Mesodermal cell (in vitro differentiated cells): ENCODE measurements around the gene EFS. TPM values are rescaled to one million over a fixed set of nuclear protein-coding genes. Genes with fewer than 3 reads are reported as not detected.
A peak's percentile ranks its signal among the peaks of the same experiment; 100 is the strongest.

Source experiments
- H3K27ac ChIP-seq: 2 replicates; pipeline ENCODE4 v1.7.0; 2013; ENCODE audit warnings: mild to moderate bottlenecking, low read depth, low read length, moderate library complexity; ENCODE audit not compliant: severe bottlenecking
- H3K36me3 ChIP-seq: 2 replicates; pipeline ENCODE4 v1.7.1; 2013; ENCODE audit warnings: mild to moderate bottlenecking, low read length, moderate library complexity; ENCODE audit not compliant: control insufficient read depth, insufficient read depth
- H3K4me1 ChIP-seq: one replicate; pipeline ENCODE4 v1.7.1; 2013; ENCODE audit warnings: mild to moderate bottlenecking, low read length; ENCODE audit not compliant: insufficient read depth, control insufficient read depth, poor library complexity, severe bottlenecking
- H3K4me3 ChIP-seq: 2 replicates; pipeline ENCODE4 v1.7.0; 2013; ENCODE audit warnings: low read length, control low read depth, mild to moderate bottlenecking; ENCODE audit not compliant: insufficient read depth, poor library complexity, severe bottlenecking; ENCODE audit errors: extremely low read depth
- H3K9me3 ChIP-seq: 2 replicates; pipeline ENCODE4 v1.7.1; 2013; ENCODE audit warnings: mild to moderate bottlenecking, low read length, moderate library complexity; ENCODE audit not compliant: control insufficient read depth
- WGBS, 2 experiments: methylation state at CpG; one replicate each; pipeline ENCODE4 v1.1.5; 2013; ENCODE audit warnings: missing lambda C conversion rate in 2 of 2; ENCODE audit not compliant: insufficient coverage in 2 of 2; 5-methylcytosine and 5-hydroxymethylcytosine counted together
- polyA plus RNA-seq, 2 experiments: library from polyadenylated mRNA; stranded (reverse); fragments of 50-300 nt; gene quantifications; one replicate each; pipeline ENCODE4 v1.2.3, GENCODE V29; 2013

Gene EFS
- polyA plus RNA-seq (2013, experiment 1 of 2), result 50.5 TPM
- 41.4 TPM for polyA plus RNA-seq (2013, experiment 2 of 2)

- Histone ChIP-seq H3K9me3 (no peaks in the 10 kb centered on the region), H3K27ac (peak within 1 kb of the TSS; percentile 89), H3K4me1 (peaks cover 2% of the 10 kb centered on the region), H3K36me3 (peaks cover 34% of the 10 kb centered on the region), H3K4me3 (peak within 1 kb of the TSS; percentile 73)
- WGBS, 2 experiments, result 0 to 1% methylated on average over 57 to 67 of the region's 74 CpGs
Observed at GRCh38 chr14:23365036-23365731, at the start of gene EFS. TSS of gene EFS (minus strand) at chr14:23365172. CDS start at chr14:23365025, 147 bp downstream.

GRCh38 chr14:23414254-23414653, 49.3 kb upstream of the EFS start:
- Histone ChIP-seq H3K27ac (no peak overlapping the region), H3K4me3 (no peak overlapping the region), H3K36me3 (no peaks in the 10 kb centered on the region), H3K4me1 (no peaks in the 10 kb centered on the region), H3K9me3 (no peaks in the 10 kb centered on the region)
- WGBS, 2 experiments, result 87 to 100% methylated on average over 3 of the region's 3 CpGs

- no peaks in the 10 kb centered on the region for H3K9me3 ChIP-seq
- H3K27ac ChIP-seq, result no peak overlapping the region
- H3K36me3 ChIP-seq, result no peaks in the 10 kb centered on the region
- H3K4me3 ChIP-seq, result no peak overlapping the region
- 91 to 93% methylated on average over 11 to 12 of the region's 16 CpGs for WGBS, 2 experiments
- H3K4me1 ChIP-seq, result no peaks in the 10 kb centered on the region
Observed at GRCh38 chr14:23413681-23414080, 48.7 kb upstream of the EFS start.

- no peaks in the 10 kb centered on the region for H3K36me3 ChIP-seq
- H3K4me1 ChIP-seq, result no peaks in the 10 kb centered on the region
- WGBS, 2 experiments, result 85 to 89% methylated on average over 8 to 9 of the region's 14 CpGs
- no peak overlapping the region for H3K4me3 ChIP-seq
- H3K27ac ChIP-seq, result no peak overlapping the region
- no peaks in the 10 kb centered on the region for H3K9me3 ChIP-seq
Observed at GRCh38 chr14:23411563-23412525, 46.9 kb upstream of the EFS start.

- 87 to 89% methylated on average over 7 to 8 of the region's 14 CpGs for WGBS, 2 experiments
- Histone ChIP-seq H3K27ac (no peak overlapping the region), H3K9me3 (no peaks in the 10 kb centered on the region), H3K4me3 (no peak overlapping the region), H3K36me3 (no peaks in the 10 kb centered on the region), H3K4me1 (no peaks in the 10 kb centered on the region)
Observed at GRCh38 chr14:23409966-23410635, 45.1 kb upstream of the EFS start.

- Histone ChIP-seq H3K9me3 (no peaks in the 10 kb centered on the region), H3K36me3 (no peaks in the 10 kb centered on the region), H3K4me1 (no peaks in the 10 kb centered on the region), H3K4me3 (no peak overlapping the region), H3K27ac (no peak overlapping the region)
- WGBS, 2 experiments, result 80 to 100% methylated on average over 1 of the region's 2 CpGs
Observed at GRCh38 chr14:23409475-23409874, 44.5 kb upstream of the EFS start.

- Histone ChIP-seq H3K36me3 (no peaks in the 10 kb centered on the region), H3K27ac (no peak overlapping the region), H3K4me3 (no peak overlapping the region), H3K4me1 (no peaks in the 10 kb centered on the region), H3K9me3 (no peaks in the 10 kb centered on the region)
- WGBS, 2 experiments, result 85 to 92% methylated on average over 4 to 5 of the region's 5 CpGs
Observed at GRCh38 chr14:23408307-23408630, 43.3 kb upstream of the EFS start.

GRCh38 chr14:23407516-23408306, 42.7 kb upstream of the EFS start, which contains the start of gene MYH6:
TSS of gene MYH6 (minus strand) at chr14:23408273. CDS start at chr14:23407223, 1,050 bp downstream.
- Histone ChIP-seq H3K27ac (no peak within 1 kb of the TSS), H3K9me3 (no peaks in the 10 kb centered on the region), H3K36me3 (no peaks in the 10 kb centered on the region), H3K4me1 (no peaks in the 10 kb centered on the region), H3K4me3 (no peak within 1 kb of the TSS)
- WGBS, 2 experiments, result 87 to 88% methylated on average over 13 to 15 of the region's 15 CpGs

GRCh38 chr14:23406725-23407355, 41.9 kb upstream of the EFS start:
- no peaks in the 10 kb centered on the region for H3K36me3 ChIP-seq
- 95% methylated on average over 13 of the region's 15 CpGs for WGBS, 2 experiments
- H3K27ac ChIP-seq, result no peak overlapping the region
- H3K4me1 ChIP-seq, result no peaks in the 10 kb centered on the region
- no peaks in the 10 kb centered on the region for H3K9me3 ChIP-seq
- H3K4me3 ChIP-seq, result no peak overlapping the region
